K562 (cell line): ENCODE results near the gene HS2ST1. TPM values are rescaled to one million over a fixed set of nuclear protein-coding genes. Genes with fewer than 3 reads are reported as not detected.

Source experiments
- ATAC-seq: fragments of 200-7000 bp; cut with Tn5 transposase; 3 replicates; pipeline ENCODE4 v1.9.1; 2020; ENCODE audit warnings: moderate library complexity
- BruUV-seq: library from RNA; stranded (reverse); fragments of 400-500 nt; replicated peaks from 2 replicates; lab custom pipeline; 2021; lab: Mats Ljungman, UMichigan
- CTCF ChIA-PET: fragments of 300-600 bp; formaldehyde crosslinking; extraction: SDS; loops from one replicate; lab custom pipeline; 2021; ENCODE audit warnings: low intra/inter-chr PET ratio; lab: Yijun Ruan, JAX
- POLR2A ChIA-PET: fragments of 300-600, 350-650 bp; sonication (Branson Sonifier 250); formaldehyde crosslinking; extraction: SDS; loops from one replicate; lab custom pipeline; 2021; ENCODE audit warnings: antibody characterized with exemption, inconsistent platforms; lab: Yijun Ruan, JAX
- DNase-seq, 4 experiments: peaks; one replicate each; pipeline versions ENCODE4 v3.0.0 to v3.0.0-alpha.2; 2011 to 2018; ENCODE audit warnings: low spot score in 3 of 4, mixed read lengths in 3 of 4; ENCODE audit errors: extremely low read depth in 1 of 4
- FAIRE-seq: peaks from 2 replicates; lab custom pipeline; 2011; peaks lifted over from hg19 to GRCh38; lab: Jason Lieb, UNC
- H2AFZ ChIP-seq: 2 replicates; pipeline ENCODE4 v1.6.0; 2011; ENCODE audit warnings: low read depth, low read length, control low read depth, inconsistent platforms
- H3K27ac ChIP-seq: fragments of 200-600 bp; 3 replicates; pipeline ENCODE4 v1.8.0; 2011; ENCODE audit warnings: low read depth, mild to moderate bottlenecking, control low read depth, inconsistent platforms, low read length, moderate library complexity, mixed read lengths; ENCODE audit errors: extremely low read depth
- H3K27me3 ChIP-seq, 2 experiments: fragments of 300-600 bp in 1 of 2; 2 replicates in 1 of 2; 3 replicates in 1 of 2; pipeline versions ENCODE4 v1.6.0 to v1.8.0; 2011; ENCODE audit warnings: inconsistent platforms in 2 of 2, low read length in 2 of 2, mild to moderate bottlenecking in 1 of 2, mixed read lengths in 1 of 2, moderate library complexity in 1 of 2; ENCODE audit not compliant: control insufficient read depth in 2 of 2, insufficient read depth in 2 of 2
- H3K36me3 ChIP-seq: fragments of 300-600 bp; 3 replicates; pipeline ENCODE4 v1.8.0; 2011; ENCODE audit warnings: mild to moderate bottlenecking, low read length, inconsistent platforms; ENCODE audit not compliant: control insufficient read depth, insufficient read depth
- H3K4me1 ChIP-seq, 2 experiments: fragments of 200-600 bp in 1 of 2; replicated peaks in 1 of 2; 2 replicates in 1 of 2; 3 replicates in 1 of 2; pipeline versions ENCODE4 v1.5.1 to v1.8.0; 2011; ENCODE audit warnings: inconsistent platforms in 2 of 2, low read length in 2 of 2, mild to moderate bottlenecking in 1 of 2, mixed read lengths in 1 of 2, moderate library complexity in 1 of 2; ENCODE audit not compliant: control insufficient read depth in 2 of 2, insufficient read depth in 2 of 2
- H3K4me2 ChIP-seq: 2 replicates; pipeline ENCODE4 v1.6.1; 2011; ENCODE audit warnings: low read length, control low read depth, inconsistent platforms, mixed read lengths; ENCODE audit not compliant: insufficient read depth
- H3K4me3 ChIP-seq: fragments of 200-600 bp; sonication (generic), shearing (Covaris generic); 2 replicates; pipeline ENCODE4 v1.5.1; 2016; ENCODE audit warnings: control low read depth, inconsistent platforms
- H3K79me2 ChIP-seq: fragments of 200-600 bp; 3 replicates; pipeline ENCODE4 v1.8.0; 2011; ENCODE audit warnings: low read length, inconsistent platforms; ENCODE audit not compliant: control insufficient read depth, insufficient read depth
- H3K9ac ChIP-seq, 2 experiments: 2 replicates each; pipeline versions ENCODE4 v1.6.0 to v1.6.1; 2011; ENCODE audit warnings: low read depth in 2 of 2, low read length in 2 of 2, control low read depth in 1 of 2, inconsistent platforms in 1 of 2, mild to moderate bottlenecking in 1 of 2, mixed read lengths in 1 of 2; ENCODE audit not compliant: insufficient read depth in 1 of 2
- H3K9me1 ChIP-seq: one replicate; pipeline ENCODE4 v1.6.0; 2011; ENCODE audit warnings: inconsistent platforms, mild to moderate bottlenecking, low read length, moderate library complexity; ENCODE audit not compliant: control insufficient read depth, insufficient read depth
- H3K9me3 ChIP-seq: replicated peaks from 2 replicates; pipeline ENCODE4 v1.5.1; 2011; ENCODE audit warnings: low read depth, low read length, inconsistent platforms; ENCODE audit not compliant: control insufficient read depth, insufficient read depth
- H4K20me1 ChIP-seq: replicated peaks from 2 replicates; pipeline ENCODE4 v1.6.1; 2011; ENCODE audit warnings: low read length, inconsistent platforms, mixed read lengths; ENCODE audit not compliant: control insufficient read depth, insufficient read depth
- CBX3 ChIP-seq, 2 experiments: IDR thresholded peaks; 1 replicate in 1 of 2; 2 replicates in 1 of 2; pipeline ENCODE4 v1.6.1; 2012; ENCODE audit warnings: inconsistent platforms in 2 of 2, low read length in 2 of 2, borderline replicate concordance in 1 of 2, control low read depth in 1 of 2
- GTF2F1 ChIP-seq: IDR thresholded peaks from 2 replicates; pipeline ENCODE4 v1.6.1; 2011; ENCODE audit warnings: low read depth, low read length, improper control_type of control experiment
- KDM1A ChIP-seq, 2 experiments: fragments of 450-650 bp; IDR thresholded peaks; 2 replicates each; pipeline ENCODE4 v1.6.1; 2016; ENCODE audit warnings: mild to moderate bottlenecking in 2 of 2
- RHOXF2B ChIP-seq: fragments of 250-450 bp; sonication (Bioruptor Pico); conservative IDR thresholded peaks from 2 replicates; pipeline ENCODE4 v1.5.1; 2021
- ZNF24 ChIP-seq: fragments of 450-650 bp; IDR thresholded peaks from 2 replicates; pipeline ENCODE4 v1.6.1; 2016
- ZNF280A ChIP-seq: fragments of 450-650 bp; IDR thresholded peaks from 2 replicates; pipeline ENCODE4 v1.6.1; 2018; ENCODE audit warnings: mild to moderate bottlenecking, low read depth; ENCODE audit not compliant: partially characterized antibody
- WGBS: fragments of 100-300 bp; shearing (Covaris generic); methylation state at CpG from one replicate; pipeline ENCODE4 v1.1.6; 2016; ENCODE audit warnings: low coverage, mixed read lengths; ENCODE audit not compliant: insufficient coverage; ENCODE audit errors: missing lambda C conversion rate; 5-methylcytosine and 5-hydroxymethylcytosine counted together
- in situ Hi-C: fragments of 300-500 bp; cut with MboI; formaldehyde crosslinking; loops from 4 replicates; pipeline ENCODE4 v1.15.0; 2018; ENCODE audit warnings: inconsistent platforms, mixed read lengths
- intact Hi-C: fragments of 100-400 bp; cut with micrococcal nuclease; formaldehyde crosslinking; loops from 2 replicates; pipeline ENCODE4 v1.14.2; 2022
- polyA plus RNA-seq, 8 experiments: library from polyadenylated mRNA; depleted of rRNA in 4 of 8; stranded (reverse) in 5 of 8; unstranded in 3 of 8; fragments of >200 nt; fragmentation: Nextera tagmentation in 2 of 8; fragmentation: Illumina TruSeq in 1 of 8; extraction: Ambion mirVana in 2 of 8; extraction: Trizol in 1 of 8; gene quantifications; 2 replicates each; pipeline versions ENCODE4 v1.2.1 to v1.2.3, GENCODE V29; 2011 to 2014; ENCODE audit warnings: inconsistent platforms in 1 of 8, missing spikeins in 1 of 8
- total RNA-seq, 7 experiments: library from RNA; depleted of rRNA in 6 of 7; stranded (reverse); fragments of >200 nt in 6 of 7; fragmentation: Illumina TruSeq in 2 of 7; extraction: Trizol in 2 of 7; gene quantifications; 2 replicates each; pipeline versions ENCODE4 v1.2.1 to v1.2.3, GENCODE V29; 2011 to 2021; ENCODE audit warnings: low replicate concordance in 1 of 7

The HS2ST1 gene
- total and polyA plus RNA-seq, 9 of the 15 experiments (the other 6 are each of a cell fraction or from before 2014, with no cell fraction given): 7.7 to 43.3 (median 25.8) TPM

DNA sequence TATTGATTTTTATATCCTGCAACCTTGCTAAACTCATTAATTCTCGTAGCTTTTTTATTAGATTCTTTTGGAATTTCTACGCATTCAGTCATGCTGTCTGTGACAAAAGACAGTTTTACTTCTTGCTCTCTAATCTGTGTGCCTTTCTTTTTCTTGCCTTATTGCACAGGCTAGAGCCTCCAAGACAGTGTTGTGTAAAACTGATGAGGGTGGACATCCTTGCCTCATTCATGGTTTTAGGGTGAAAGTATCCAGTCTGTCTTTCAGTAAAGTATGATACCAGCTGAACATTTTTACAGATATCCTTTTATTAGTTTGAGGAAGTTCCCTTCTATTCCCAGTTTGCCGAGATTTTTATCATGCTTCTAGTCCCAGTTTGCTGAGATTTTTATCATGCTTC is 133.8 kb downstream of the HS2ST1 start:
- H3K9me3 ChIP-seq: no peaks in the 10 kb centered on the region
- no peak overlapping the region for H3K9ac ChIP-seq
- ChIA-PET CTCF (no interaction called here), POLR2A (interaction anchor here (1.1 kb wide), 1 partner anchor 10 kb away, joined by 3 read pairs; no protein-coding TSS in a partner anchor)
- FAIRE-seq (no peak), ATAC-seq (no peak), DNase-seq (no peak)
- no peaks in the 10 kb centered on the region for H3K9me1 ChIP-seq
- no peak overlapping the region for H3K4me2 ChIP-seq
- H3K27ac ChIP-seq: no peak overlapping the region
- no peaks in the 10 kb centered on the region for H3K4me1 ChIP-seq
- TF ChIP-seq ZNF280A (peak; percentile 67), ZNF24 (no peak), KDM1A (IDR thresholded peaks at IDR 0.05) (0 out of 4 replicates have a peak, but pooled peaks of 1 of the 2 experiments have one; percentile 6), CBX3 (IDR thresholded peaks at IDR 0.05; ENCODE audit: borderline replicate concordance in 1 of 2, low read length in 2 of 2) (peak in 1 of 2 experiments; percentile 87; a peak in 1 of 3 replicates)
- no peak overlapping the region for H2AFZ ChIP-seq
- H4K20me1 ChIP-seq: no peaks in the 10 kb centered on the region
- BruUV-seq: no TSS peak
- intact Hi-C loops (no loop called here), in situ Hi-C loops (no loop called here)
- H3K4me3 ChIP-seq: no peak overlapping the region
- H3K79me2 ChIP-seq: peaks cover 76% of the 10 kb centered on the region
- WGBS: 96% methylated on average over 3 of the region's 3 CpGs
- H3K36me3 ChIP-seq: no peaks in the 10 kb centered on the region
- no peaks in the 10 kb centered on the region for H3K27me3 ChIP-seq

GRCh38 chr1:87051965-87052364 is 137.5 kb downstream of the HS2ST1 start:
- in situ Hi-C loops (no loop called here), intact Hi-C loops (no loop called here)
- H3K36me3 ChIP-seq: no peaks in the 10 kb centered on the region
- H3K9ac ChIP-seq: no peak overlapping the region
- DNase-seq (no peak), FAIRE-seq (no peak), ATAC-seq (no peak)
- no peak overlapping the region for H2AFZ ChIP-seq
- WGBS: 95% methylated on average over 5 of the region's 5 CpGs
- H3K27me3 ChIP-seq: no peaks in the 10 kb centered on the region
- no TSS peak for BruUV-seq
- H3K27ac ChIP-seq: no peak overlapping the region
- ChIA-PET CTCF (no interaction called here), POLR2A (no interaction called here)
- no peaks in the 10 kb centered on the region for H4K20me1 ChIP-seq
- H3K4me3 ChIP-seq: no peak overlapping the region
- peaks cover 85% of the 10 kb centered on the region for H3K79me2 ChIP-seq
- H3K4me1 ChIP-seq: no peaks in the 10 kb centered on the region
- H3K4me2 ChIP-seq: no peak overlapping the region
- no peaks in the 10 kb centered on the region for H3K9me1 ChIP-seq
- no peaks in the 10 kb centered on the region; the same call in 1 of the 2 replicates for H3K9me3 ChIP-seq
- TF ChIP-seq RHOXF2B (CRISPR knock-in tag) (no peak), GTF2F1 (no peak)
